Breast epithelium (tissue), 4 donors: ENCODE results near the gene ITGB5. TPM values are rescaled to one million over a fixed set of nuclear protein-coding genes. Genes with fewer than 3 reads are reported as not detected.

Experiments used
- DNase-seq, 2 donors: peaks; one replicate each; pipeline ENCODE4 v3.0.0-alpha.2; 2019; ENCODE audit warnings: low spot score in 2 of 2
- H3K27ac ChIP-seq, 2 donors: fragments of 200-600 bp; sonication (generic) in 1 of 2; one replicate each; pipeline ENCODE4 v1.5.1; 2016 to 2019; ENCODE audit warnings: mild to moderate bottlenecking in 1 of 2
- H3K27me3 ChIP-seq, 2 donors: fragments of 200-600 bp; sonication (generic) in 1 of 2; one replicate each; pipeline versions ENCODE4 v1.5.1 to v1.6.0; 2017 to 2019; ENCODE audit warnings: control low read depth in 1 of 2, mild to moderate bottlenecking in 1 of 2
- H3K36me3 ChIP-seq: fragments of 200-600 bp; one replicate; pipeline ENCODE4 v1.5.1; 2019
- H3K4me1 ChIP-seq, 2 donors: fragments of 200-600 bp; sonication (generic); one replicate each; pipeline ENCODE4 v1.5.1; 2016 to 2019; ENCODE audit warnings: control low read depth in 1 of 2
- H3K4me3 ChIP-seq, 3 donors: fragments of 200-600 bp; sonication (generic); 1 replicate in 2 of 3; 2 replicates in 1 of 3; pipeline ENCODE4 v1.5.1; 2016 to 2019; ENCODE audit warnings: mild to moderate bottlenecking in 3 of 3, moderate library complexity in 2 of 3
- H3K9me3 ChIP-seq, 2 donors: fragments of 200-600 bp; sonication (generic) in 1 of 2; one replicate each; pipeline ENCODE4 v1.5.1; 2016 to 2019; ENCODE audit warnings: control low read depth in 1 of 2
- CTCF ChIP-seq, 3 donors: fragments of 450-650 bp; IDR thresholded peaks; one replicate each; pipeline ENCODE4 v1.5.1; 2016 to 2017; ENCODE audit warnings: antibody characterized with exemption in 3 of 3, mild to moderate bottlenecking in 3 of 3, moderate library complexity in 3 of 3
- POLR2A ChIP-seq: fragments of 450-650 bp; IDR thresholded peaks from one replicate; pipeline ENCODE4 v1.6.1; 2016; ENCODE audit warnings: antibody characterized with exemption, mild to moderate bottlenecking, moderate library complexity
- POLR2AphosphoS5 ChIP-seq, 3 donors: sonication (generic); formaldehyde crosslinking; IDR thresholded peaks; one replicate each; pipeline ENCODE4 v1.6.1; 2017; ENCODE audit warnings: antibody characterized with exemption in 3 of 3
- intact Hi-C: fragments of 100-400 bp; cut with DNase I; formaldehyde crosslinking; loops from one replicate; pipeline ENCODE4 v1.15.1; 2023; ENCODE audit warnings: low total_unique reads
- total RNA-seq, 3 donors: library from RNA; depleted of rRNA; stranded (reverse); fragments of >200 nt; gene quantifications; one replicate each; pipeline ENCODE4 v1.1.0, GENCODE V29; 2016

The ITGB5 gene
- total RNA-seq, 3 donors from 2014 or later = 80.1 to 286 (median 181) TPM

GRCh38 chr3:124714223-124714853 is 172.8 kb downstream of the ITGB5 start:
- no peak for DNase-seq
- no peak overlapping the region for H3K4me3 ChIP-seq
- no peaks in the 10 kb centered on the region for H3K9me3 ChIP-seq
- no peak for TF ChIP-seq POLR2AphosphoS5 (IDR thresholded peaks at IDR 0.05)
- no peak for TF ChIP-seq CTCF (IDR thresholded peaks at IDR 0.05)
- no peak for TF ChIP-seq POLR2A
- H3K4me1 ChIP-seq = no peaks in the 10 kb centered on the region
- H3K27me3 ChIP-seq = no peaks in the 10 kb centered on the region
- no peaks in the 10 kb centered on the region for H3K36me3 ChIP-seq
- H3K27ac ChIP-seq = no peak overlapping the region
- intact Hi-C loops = no loop called here

Other genes starting within 250 kb of the ITGB5 start
- 10 to 100 TPM; 18.4 to 34.1 (median 28.0) TPM for gene UMPS, start 156.9 kb downstream of the ITGB5 start, total RNA-seq
- 1 to 10 TPM in 1 of 3 donors, not detected in 2; 3.9 TPM for gene MUC13, start 47.4 kb upstream of the ITGB5 start, total RNA-seq
- gene HEG1, start 168.6 kb upstream of the ITGB5 start, total RNA-seq = 10 to 100 TPM; 36.0 to 45.9 (median 45.1) TPM